Kidney (tissue), 14 donors: ENCODE data around the gene RTL9. TPM values are rescaled to one million over a fixed set of nuclear protein-coding genes. Genes with fewer than 3 reads are reported as not detected.

ENCODE experiments used
- DNase-seq, 5 donors: peaks; one replicate each; pipeline ENCODE4 v3.0.0-alpha.2; 2013 to 2020
- FAIRE-seq: peaks from 2 replicates; lab custom pipeline; 2012; peaks lifted over from hg19 to GRCh38; lab: Jason Lieb, UNC
- H3K27ac ChIP-seq, 2 donors: one replicate each; pipeline ENCODE4 v1.7.0; 2013; ENCODE audit warnings: low read depth in 2 of 2, low read length in 2 of 2, inconsistent platforms in 1 of 2
- H3K27me3 ChIP-seq: one replicate; pipeline ENCODE4 v1.7.1; 2013; ENCODE audit warnings: low read length, inconsistent platforms; ENCODE audit not compliant: control insufficient read depth, insufficient read depth
- H3K36me3 ChIP-seq, 3 donors: one replicate each; pipeline versions ENCODE4 v1.7.0 to v1.7.1; 2013; ENCODE audit warnings: low read length in 3 of 3, control low read depth in 1 of 3, inconsistent platforms in 1 of 3; ENCODE audit not compliant: insufficient read depth in 3 of 3, control insufficient read depth in 2 of 3
- H3K4me1 ChIP-seq, 3 donors: one replicate each; pipeline versions ENCODE4 v1.7.0 to v1.7.1; 2013; ENCODE audit warnings: low read length in 3 of 3, inconsistent platforms in 1 of 3, low read depth in 1 of 3; ENCODE audit not compliant: control insufficient read depth in 2 of 3, insufficient read depth in 2 of 3
- H3K4me3 ChIP-seq, 3 donors: one replicate each; pipeline versions ENCODE4 v1.7.0 to v1.8.1; 2013; ENCODE audit warnings: low read length in 3 of 3, control low read depth in 1 of 3, inconsistent platforms in 1 of 3
- H3K9ac ChIP-seq, 3 donors: one replicate each; pipeline versions ENCODE4 v1.7.0 to v1.7.1; 2013; ENCODE audit warnings: low read length in 3 of 3, control low read depth in 1 of 3, inconsistent platforms in 1 of 3
- H3K9me3 ChIP-seq, 3 donors: one replicate each; pipeline versions ENCODE4 v1.7.0 to v1.7.1; 2013; ENCODE audit warnings: low read length in 3 of 3, control low read depth in 1 of 3, inconsistent platforms in 1 of 3; ENCODE audit not compliant: control insufficient read depth in 2 of 3, insufficient read depth in 1 of 3
- CTCF ChIP-seq: IDR thresholded peaks from 3 replicates; pipeline ENCODE4 v1.5.1; 2012; ENCODE audit warnings: mild to moderate bottlenecking, moderate library complexity, borderline replicate concordance; ENCODE audit not compliant: insufficient read depth; ENCODE audit errors: extremely low read depth
- intact Hi-C: fragments of 100-400 bp; cut with DNase I; formaldehyde crosslinking; loops from one replicate; pipeline ENCODE4 v1.11.1; 2022
- polyA plus RNA-seq: library from polyadenylated mRNA; stranded (reverse); fragments of 350-450 nt; fragmentation: Illumina TruSeq; extraction: RNeasy Lipid Tissue Mini Kit (QIAGEN cat#74804); gene quantifications from one replicate; pipeline ENCODE4 v1.2.3, GENCODE V29; 2014; ENCODE audit warnings: low read depth, low replicate concordance; ENCODE audit not compliant: insufficient read depth
- total RNA-seq: library from RNA; stranded (reverse); fragmentation: NEBNext Ultra II Directional; extraction: Animal tissue kit (Norgen Biotek cat#: 25700); gene quantifications from one replicate; pipeline ENCODE4 v1.2.1, GENCODE V29; 2021
- donor health status: control.
- donor health status: control.
- donor health status: control.
- donor health status: control.
- donor health status: control.
- donor health status: DM: yes; HTN: yes; CAD: no.
- donor health status: Normal renal cell carcinoma (clear cell type).

RTL9 gene
- total and polyA plus RNA-seq, 2 donors from 2014 or later = not detected

DNA sequence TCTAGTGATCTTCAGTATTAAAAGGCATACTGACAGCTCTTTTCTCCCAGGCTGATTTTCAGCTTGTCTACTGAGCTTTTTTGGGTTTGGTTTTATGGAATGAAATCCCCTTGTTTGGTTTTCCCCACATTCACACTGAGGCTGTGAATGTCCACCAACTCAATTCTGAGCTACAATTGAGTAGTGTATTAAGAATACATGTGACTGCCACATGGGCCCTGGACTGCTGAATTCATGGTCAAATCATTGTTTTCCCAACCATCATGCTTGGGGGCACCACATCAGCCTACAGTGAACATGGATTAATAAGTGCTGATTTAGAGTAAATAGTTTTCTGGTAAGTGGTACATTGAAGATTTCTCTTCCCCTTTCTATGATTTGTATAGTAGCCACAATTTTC, 32.4 kb downstream of the RTL9 start:
- no peak overlapping the region for H3K27ac ChIP-seq
- H3K4me1 ChIP-seq = no peaks in the 10 kb centered on the region
- no peaks in the 10 kb centered on the region for H3K9me3 ChIP-seq
- no peaks in the 10 kb centered on the region for H3K36me3 ChIP-seq
- H3K4me3 ChIP-seq = no peak overlapping the region
- FAIRE-seq = no peak
- no peak overlapping the region for H3K9ac ChIP-seq
- no peaks in the 10 kb centered on the region for H3K27me3 ChIP-seq
- no peak for DNase-seq
- intact Hi-C loops = no loop called here
- no peak for TF ChIP-seq CTCF

DNA sequence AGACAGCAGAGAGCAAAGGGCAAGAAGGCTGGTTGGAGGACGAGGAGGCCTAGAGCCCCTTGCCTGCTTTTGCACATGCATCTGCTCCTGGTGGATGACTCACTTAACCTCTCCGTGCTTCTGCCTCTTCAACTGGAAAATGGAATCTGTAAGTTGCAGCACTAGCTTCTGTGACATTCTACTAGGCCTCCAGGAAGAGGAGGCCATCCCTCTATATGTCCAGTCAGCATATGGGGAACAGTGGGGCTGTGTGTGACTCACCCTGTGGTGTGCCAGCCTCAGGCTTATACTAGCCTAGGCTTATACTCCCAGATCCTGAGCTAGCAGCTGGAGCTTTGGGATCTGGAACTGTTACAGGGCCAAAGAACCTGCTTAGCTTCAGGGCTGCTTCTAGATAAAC, 36.0 kb downstream of the RTL9 start:
- no peaks in the 10 kb centered on the region for H3K27me3 ChIP-seq
- FAIRE-seq = no peak

GRCh38 chrX:110395877-110396276, 37.2 kb downstream of the RTL9 start:
- no peak for TF ChIP-seq CTCF
- Histone ChIP-seq H3K27ac (no peak overlapping the region), H3K4me1 (no peaks in the 10 kb centered on the region), H3K4me3 (no peak overlapping the region), H3K9me3 (no peaks in the 10 kb centered on the region), H3K27me3 (no peaks in the 10 kb centered on the region), H3K36me3 (no peaks in the 10 kb centered on the region), H3K9ac (no peak overlapping the region)
- intact Hi-C loops = no loop called here
- no peak for DNase-seq
- FAIRE-seq = no peak

More for the DNA sequence above, 36.0 kb downstream of the RTL9 start:
- H3K36me3 ChIP-seq = no peaks in the 10 kb centered on the region
- no peak for DNase-seq
- no peak overlapping the region for H3K27ac ChIP-seq
- TF ChIP-seq CTCF = no peak
- no peak overlapping the region for H3K4me3 ChIP-seq
- no peaks in the 10 kb centered on the region for H3K4me1 ChIP-seq
- no peaks in the 10 kb centered on the region for H3K9me3 ChIP-seq
- H3K9ac ChIP-seq = no peak overlapping the region
- intact Hi-C loops = no loop called here

DNA sequence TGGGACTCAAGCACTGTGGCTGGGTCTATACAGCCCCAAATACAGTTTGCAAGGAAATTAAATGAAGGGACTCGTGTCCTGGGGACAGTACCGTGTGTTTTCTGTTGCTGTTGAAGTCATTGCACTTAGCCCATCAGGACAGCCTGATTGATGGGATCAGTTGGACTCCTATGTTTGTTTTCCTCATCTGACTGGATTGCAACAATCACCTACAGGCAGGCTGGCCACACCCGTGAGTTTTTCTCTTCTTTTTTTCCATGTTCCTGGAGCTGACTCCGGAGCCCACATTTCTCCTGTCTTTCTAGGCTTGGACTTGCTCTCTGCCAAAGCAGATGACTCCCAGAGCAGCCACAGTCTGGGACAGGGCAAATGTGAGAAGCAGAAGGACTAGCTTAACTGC, 38.1 kb downstream of the RTL9 start:
- H3K4me3 ChIP-seq = no peak overlapping the region
- no peak overlapping the region for H3K27ac ChIP-seq
- H3K9ac ChIP-seq = no peak overlapping the region
- H3K4me1 ChIP-seq = no peaks in the 10 kb centered on the region
- no peaks in the 10 kb centered on the region for H3K27me3 ChIP-seq
- H3K36me3 ChIP-seq = no peaks in the 10 kb centered on the region
- no peak for FAIRE-seq
- no peaks in the 10 kb centered on the region for H3K9me3 ChIP-seq
- no peak for TF ChIP-seq CTCF
- intact Hi-C loops = no loop called here
- DNase-seq = no peak
